ENCODE measurements around the gene SHANK1. TPM values are rescaled to one million over a fixed set of nuclear protein-coding genes. Genes with fewer than 3 reads are reported as not detected.

SHANK1 gene
- total RNA-seq, 1 donor from 2014 or later: 0.36 TPM

DNA sequence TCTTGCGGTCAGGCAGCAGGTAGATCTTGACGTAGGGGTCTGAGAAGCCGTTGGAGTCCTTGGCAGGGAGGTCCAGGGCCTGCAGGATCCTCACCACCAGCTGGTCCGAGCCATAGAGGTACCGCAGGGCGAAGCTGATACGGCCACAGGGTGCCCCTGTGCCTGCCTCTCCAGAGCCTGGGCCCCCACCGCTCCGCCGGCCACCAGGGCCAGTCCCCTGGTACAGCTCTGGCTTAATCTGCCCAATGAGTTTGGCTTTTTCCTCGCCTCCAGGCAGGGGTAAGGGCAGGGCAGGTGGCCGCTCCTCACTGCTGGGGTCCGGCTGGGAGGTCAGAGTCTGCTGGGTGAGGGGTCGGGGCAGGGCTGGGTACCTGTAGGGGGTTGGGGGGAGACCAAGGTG, 89.8 kb downstream of the SHANK1 start:
- no peak for TF ChIP-seq CTCF (IDR thresholded peaks at IDR 0.05; ENCODE audit: unreplicated experiment)
- Mint-ChIP-seq H3K4me1 (ENCODE audit: low read depth) (no peaks in the 10 kb centered on the region), H3K27me3 (peaks cover 35% of the 10 kb centered on the region), H3K36me3 (ENCODE audit: insufficient read depth) (no peaks in the 10 kb centered on the region), H3K4me3 (ENCODE audit: low read depth) (no peak overlapping the region), H3K27ac (no peak overlapping the region), H3K9me3 (ENCODE audit: low read depth) (peaks cover 7% of the 10 kb centered on the region)
- no peak for DNase-seq (ENCODE audit: low spot score, unreplicated experiment)

DNA sequence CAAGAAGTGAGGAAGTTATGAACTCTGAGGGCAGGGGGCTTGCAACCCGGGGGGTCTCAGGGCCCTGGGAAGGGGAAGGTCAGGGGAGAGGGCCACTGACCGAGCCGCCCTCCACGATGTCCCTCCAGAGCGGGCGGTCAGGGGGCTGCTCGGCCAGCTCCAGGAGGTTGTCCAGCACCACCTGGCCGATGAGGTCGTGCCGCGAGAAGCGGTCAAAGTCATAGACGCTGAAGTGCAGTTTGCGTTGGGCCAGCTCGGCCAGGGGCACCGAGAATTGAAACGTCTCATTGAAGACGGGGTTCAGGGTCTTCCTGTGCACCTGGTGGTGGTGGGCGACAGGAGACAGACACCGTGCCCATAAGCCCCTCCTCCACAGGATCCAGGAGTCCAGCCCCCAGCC, 90.4 kb downstream of the SHANK1 start:
- H3K27me3 Mint-ChIP-seq: peaks cover 35% of the 10 kb centered on the region
- no peak for DNase-seq (ENCODE audit: low spot score, unreplicated experiment)
- no peak for TF ChIP-seq CTCF (IDR thresholded peaks at IDR 0.05; ENCODE audit: unreplicated experiment)
- H3K4me3 Mint-ChIP-seq (ENCODE audit: low read depth): no peak overlapping the region
- H3K4me1 Mint-ChIP-seq (ENCODE audit: low read depth): no peaks in the 10 kb centered on the region
- H3K27ac Mint-ChIP-seq: no peak overlapping the region
- peaks cover 6% of the 10 kb centered on the region for H3K9me3 Mint-ChIP-seq (ENCODE audit: low read depth)
- no peaks in the 10 kb centered on the region for H3K36me3 Mint-ChIP-seq (ENCODE audit: insufficient read depth)

DNA sequence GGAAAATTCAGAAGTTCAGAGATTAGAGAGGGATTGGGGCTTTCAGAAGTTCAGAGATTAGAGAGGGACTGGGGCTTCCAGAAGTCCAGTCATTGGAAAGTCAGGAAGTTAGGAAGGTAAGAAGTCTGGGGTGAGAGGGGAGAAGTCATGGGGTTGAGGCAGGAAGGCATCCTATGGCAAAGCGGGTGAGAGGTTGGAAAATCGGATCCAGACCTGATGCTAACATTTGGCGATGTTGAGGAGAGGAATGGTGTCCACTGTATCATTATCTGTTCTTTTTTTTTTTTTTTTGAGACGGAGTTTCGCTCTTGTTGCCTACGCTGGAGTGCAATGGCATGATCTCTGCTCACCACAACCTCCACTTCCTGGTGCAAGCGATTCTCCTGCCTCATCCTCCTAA, 91.1 kb downstream of the SHANK1 start:
- Mint-ChIP-seq H3K36me3 (ENCODE audit: insufficient read depth) (no peaks in the 10 kb centered on the region), H3K27ac (no peak overlapping the region), H3K4me1 (ENCODE audit: low read depth) (no peaks in the 10 kb centered on the region), H3K27me3 (peaks cover 35% of the 10 kb centered on the region), H3K9me3 (ENCODE audit: low read depth) (peaks cover 3% of the 10 kb centered on the region), H3K4me3 (ENCODE audit: low read depth) (no peak overlapping the region)
- TF ChIP-seq CTCF (IDR thresholded peaks at IDR 0.05; ENCODE audit: unreplicated experiment): no peak
- no peak for DNase-seq (ENCODE audit: low spot score, unreplicated experiment)

DNA sequence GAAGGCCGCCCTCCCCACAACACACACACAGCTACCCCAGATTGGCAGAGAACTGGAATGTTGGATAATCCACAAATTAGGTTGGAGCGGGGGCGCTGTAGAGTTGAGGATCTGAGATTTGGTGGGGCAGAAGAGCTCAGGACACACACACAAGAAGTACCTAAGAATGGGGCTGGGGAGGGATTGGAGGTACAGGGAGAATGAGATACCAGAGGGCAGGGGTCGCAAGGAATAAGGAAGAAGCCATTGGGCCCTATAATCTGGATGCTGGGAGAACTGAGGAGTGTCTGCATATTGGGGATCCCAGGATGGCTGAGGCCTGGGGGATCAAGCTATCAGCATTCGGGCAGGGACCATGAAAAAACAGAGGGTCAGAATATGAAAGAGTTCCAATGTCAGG, 91.5 kb downstream of the SHANK1 start:
- no peak overlapping the region for H3K4me3 Mint-ChIP-seq (ENCODE audit: low read depth)
- H3K4me1 Mint-ChIP-seq (ENCODE audit: low read depth): no peaks in the 10 kb centered on the region
- H3K27me3 Mint-ChIP-seq: peaks cover 35% of the 10 kb centered on the region
- no peaks in the 10 kb centered on the region for H3K36me3 Mint-ChIP-seq (ENCODE audit: insufficient read depth)
- H3K9me3 Mint-ChIP-seq (ENCODE audit: low read depth): no peaks in the 10 kb centered on the region
- no peak for DNase-seq (ENCODE audit: low spot score, unreplicated experiment)
- no peak for TF ChIP-seq CTCF (IDR thresholded peaks at IDR 0.05; ENCODE audit: unreplicated experiment)
- no peak overlapping the region for H3K27ac Mint-ChIP-seq

DNA sequence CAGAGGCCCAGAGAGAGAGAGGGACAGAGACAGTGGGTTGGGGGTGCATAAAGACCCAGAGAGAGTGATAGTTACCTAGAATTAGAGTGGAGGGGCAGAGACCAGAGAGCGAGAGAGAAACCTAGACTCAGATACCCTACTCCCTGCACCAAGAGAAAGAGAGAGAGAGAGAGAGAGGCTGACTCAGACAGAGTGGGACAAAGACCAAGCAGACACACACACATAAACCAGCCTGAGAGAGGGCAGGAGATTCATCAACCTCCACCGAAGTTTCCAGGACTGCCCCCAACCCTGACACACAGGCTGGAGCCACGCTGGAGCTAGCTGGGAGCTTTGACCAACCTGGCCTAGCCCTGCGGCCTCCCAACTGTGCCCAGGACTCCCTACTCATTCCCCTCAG, 92.8 kb downstream of the SHANK1 start:
- Mint-ChIP-seq H3K4me1 (ENCODE audit: low read depth) (no peaks in the 10 kb centered on the region), H3K4me3 (ENCODE audit: low read depth) (no peak overlapping the region), H3K27me3 (peaks cover 35% of the 10 kb centered on the region), H3K27ac (no peak overlapping the region), H3K36me3 (ENCODE audit: insufficient read depth) (no peaks in the 10 kb centered on the region), H3K9me3 (ENCODE audit: low read depth) (no peaks in the 10 kb centered on the region)
- TF ChIP-seq CTCF (IDR thresholded peaks at IDR 0.05; ENCODE audit: unreplicated experiment): no peak
- no peak for DNase-seq (ENCODE audit: low spot score, unreplicated experiment)
